C4-2B (cell line): ENCODE results near the gene LBHD2.

ENCODE experiments used
- CTCF ChIP-seq: fragments of 450-650 bp; conservative IDR thresholded peaks from 2 replicates; pipeline ENCODE4 v1.5.1; 2017; ENCODE audit warnings: mild to moderate bottlenecking
- ZFX ChIP-seq: fragments of 450-650 bp; IDR thresholded peaks from 2 replicates; pipeline ENCODE4 v1.6.1; 2017

GRCh38 chr14:103135333-103136260 is 51.6 kb downstream of the LBHD2 start:
- TF ChIP-seq CTCF (no peak), ZFX (no peak)
